GM19193 (cell line): ENCODE results near the gene PARVG.

ENCODE experiments used
- POLR2A ChIP-seq: IDR thresholded peaks from 4 replicates; pipeline ENCODE4 v1.6.1; 2011; ENCODE audit not compliant: insufficient read depth, insufficient read length; ENCODE audit errors: extremely low read depth

PARVG gene

DNA sequence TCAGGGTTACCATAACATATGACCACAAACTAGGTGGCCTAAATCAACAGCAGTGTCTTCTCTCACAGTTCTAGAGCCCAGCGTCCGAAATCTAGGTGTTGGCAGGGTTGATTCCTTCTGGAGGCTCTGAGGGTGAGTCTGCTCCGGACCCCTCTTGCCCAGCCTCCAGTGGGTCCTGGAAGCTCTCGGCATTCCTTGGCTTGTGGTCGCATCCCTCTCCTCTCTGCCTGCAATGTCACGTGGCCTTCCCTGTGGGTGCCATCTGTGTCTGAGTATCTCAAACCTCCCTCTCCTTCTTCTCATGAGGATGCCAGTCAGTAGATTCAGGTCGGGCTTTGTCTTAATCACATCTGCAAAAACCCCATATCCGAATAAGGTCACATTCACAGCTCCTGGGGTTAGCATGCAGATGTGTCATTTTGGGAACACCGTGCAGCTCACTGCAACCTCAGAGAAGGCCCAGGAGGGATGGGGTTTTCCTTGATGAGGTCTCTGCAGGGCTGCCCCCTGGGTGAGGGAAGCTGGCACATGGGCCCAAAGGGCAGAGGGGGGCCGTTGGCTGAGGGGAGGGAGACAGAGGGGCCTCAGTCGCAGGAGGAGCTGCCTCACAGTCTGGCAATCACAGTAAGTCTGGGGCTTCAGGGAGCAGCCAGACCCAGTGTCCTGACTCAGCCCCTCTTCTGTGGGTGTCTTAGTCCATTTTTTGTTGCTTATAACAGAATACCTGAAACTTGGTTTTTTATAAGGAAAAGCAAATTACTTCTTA, 41.2 kb downstream of the PARVG start:
- TF ChIP-seq POLR2A, result no peak

DNA sequence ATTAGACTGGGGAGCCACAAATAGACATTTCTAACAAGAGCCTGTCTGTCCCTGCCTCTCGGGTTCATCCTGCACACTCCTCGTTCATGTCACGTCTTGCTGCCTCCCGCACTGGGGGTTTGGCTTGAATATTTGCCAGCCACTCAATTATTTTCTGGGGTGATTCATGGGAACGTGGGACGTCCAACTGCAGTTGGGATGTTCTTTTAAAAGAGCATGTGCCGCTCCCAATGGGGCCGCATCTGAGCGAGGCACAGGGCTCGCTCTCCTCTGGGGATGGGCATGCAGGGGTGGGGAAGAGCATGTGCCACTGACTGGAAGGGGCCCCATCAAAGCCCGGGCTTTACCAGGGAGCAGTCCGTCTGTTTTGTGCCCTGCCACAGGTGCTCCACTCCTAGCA, 43.4 kb downstream of the PARVG start:
- TF ChIP-seq POLR2A, result no peak

DNA sequence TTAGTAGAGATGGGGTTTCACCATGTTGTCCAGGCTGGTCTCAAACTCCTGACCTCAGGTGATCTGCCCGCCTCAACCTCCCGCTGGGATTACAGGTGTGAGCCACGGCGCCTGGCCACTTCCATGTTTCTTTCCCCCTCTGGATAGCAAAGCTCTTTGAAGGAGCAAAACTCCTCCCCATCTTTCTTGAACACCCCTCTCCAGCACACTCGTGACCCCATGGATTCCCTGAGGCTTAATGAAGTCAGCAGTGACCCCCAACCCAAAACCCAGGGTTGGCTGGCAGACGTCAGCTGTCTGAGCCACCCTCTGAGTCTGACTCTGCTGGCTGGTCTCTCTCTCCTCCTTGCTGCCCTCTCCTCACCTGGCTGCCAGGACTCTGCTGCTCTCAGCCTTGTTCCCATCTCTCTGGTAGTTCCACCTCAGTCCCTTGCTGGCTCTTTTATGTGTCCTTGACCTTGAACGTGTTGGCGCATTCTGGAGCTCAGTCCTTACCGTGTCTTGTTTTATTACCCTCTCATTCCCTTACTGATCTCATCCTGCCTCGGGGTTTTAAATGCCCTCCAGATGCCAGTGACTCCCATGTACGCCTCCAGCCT, 44.5 kb downstream of the PARVG start:
- TF ChIP-seq POLR2A, result no peak

DNA sequence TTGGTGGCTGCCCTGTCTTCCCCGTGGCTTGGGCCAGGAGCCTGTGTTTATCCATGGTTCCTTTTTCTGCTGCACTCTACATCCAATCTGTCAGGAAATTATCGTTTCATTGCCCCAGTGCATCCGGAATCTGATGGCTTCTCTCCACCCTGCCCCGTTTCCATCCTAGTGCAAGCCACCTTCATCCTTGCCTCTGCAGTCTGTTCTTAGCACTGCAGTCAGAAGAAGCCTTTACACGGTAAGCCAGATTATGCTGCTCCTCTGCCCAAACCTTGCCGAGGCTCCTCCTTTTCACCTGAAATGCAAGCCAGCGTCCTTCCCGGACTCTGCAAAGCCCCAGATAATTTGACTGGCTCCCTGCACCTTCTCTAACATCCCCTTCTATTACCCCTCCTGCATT, 45.1 kb downstream of the PARVG start:
- no peak for TF ChIP-seq POLR2A

DNA sequence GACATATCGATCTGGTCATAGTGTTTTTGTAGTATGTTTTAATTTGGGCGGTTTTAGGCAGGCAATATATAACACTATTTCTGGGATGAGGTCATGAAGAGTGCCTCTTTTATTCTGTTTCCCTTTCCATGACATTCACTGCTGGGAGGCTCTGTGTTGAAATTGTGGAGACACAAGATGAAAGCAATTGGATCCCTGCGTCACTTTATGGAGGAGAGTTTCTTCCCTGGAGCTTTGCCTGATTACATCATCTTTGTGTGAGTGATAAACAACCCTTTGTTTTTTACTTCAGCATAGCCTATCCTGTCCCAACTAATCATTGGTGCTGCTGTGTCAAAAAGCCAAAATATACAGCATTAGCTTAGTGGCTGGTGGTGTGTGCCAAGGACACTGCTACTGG, 48.6 kb downstream of the PARVG start:
- TF ChIP-seq POLR2A, result no peak

DNA sequence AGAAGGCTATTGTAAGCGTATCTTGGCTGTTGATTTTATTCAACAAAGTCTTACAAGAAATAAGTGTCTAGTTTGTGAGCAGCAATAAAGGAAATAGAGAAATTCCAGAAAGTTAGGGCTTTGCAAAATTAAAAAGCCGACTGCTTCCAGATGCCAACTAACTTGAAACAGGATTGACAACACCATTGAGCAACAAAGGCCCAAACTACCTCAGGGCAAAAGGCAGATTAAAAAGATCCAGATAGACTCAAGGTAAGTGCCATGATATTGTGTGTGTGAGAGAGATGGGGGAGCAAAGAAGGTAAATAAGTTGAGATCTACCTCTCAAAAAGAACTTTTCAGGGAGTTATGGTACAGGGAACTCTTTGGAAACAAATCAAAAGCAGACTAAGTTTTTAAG, 49.1 kb downstream of the PARVG start:
- no peak for TF ChIP-seq POLR2A

DNA sequence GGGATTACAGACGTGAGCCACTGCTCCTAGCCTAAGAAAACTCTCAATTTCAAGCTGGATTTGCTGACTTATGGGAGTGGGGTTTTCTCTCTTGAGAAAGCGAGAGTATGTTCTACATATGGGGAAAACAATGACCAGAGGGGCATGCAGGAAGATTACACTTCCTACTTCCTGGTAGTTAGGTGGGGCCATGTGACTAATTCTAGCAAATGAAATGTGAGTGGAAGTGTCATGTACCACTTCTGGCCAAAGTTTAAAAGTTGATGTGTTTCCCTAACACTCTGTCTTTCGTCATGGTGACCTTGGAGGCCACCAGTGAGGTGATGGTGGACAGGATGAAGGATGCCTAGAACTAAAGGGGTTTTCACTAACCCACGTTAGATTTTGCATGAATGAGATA, 50.5 kb downstream of the PARVG start:
- no peak for TF ChIP-seq POLR2A

DNA sequence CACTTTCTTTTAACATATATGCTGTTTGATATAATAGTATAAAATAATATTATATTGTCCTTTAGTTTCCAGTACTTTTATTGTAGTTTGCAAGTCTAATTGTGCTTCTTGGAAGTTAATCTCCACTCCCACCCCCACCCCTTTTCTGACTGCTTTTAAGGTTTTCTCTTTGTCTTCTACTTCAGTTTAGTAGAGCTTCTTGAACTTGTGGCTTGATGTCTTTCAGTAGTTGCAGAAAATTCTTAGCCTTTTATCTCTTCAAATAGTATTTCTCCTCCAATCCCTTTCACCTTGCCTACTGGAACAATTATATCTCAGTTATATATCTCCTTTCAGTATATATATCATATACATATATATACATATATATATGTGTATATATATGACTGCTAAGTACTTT, 56.6 kb downstream of the PARVG start:
- no peak for TF ChIP-seq POLR2A

DNA sequence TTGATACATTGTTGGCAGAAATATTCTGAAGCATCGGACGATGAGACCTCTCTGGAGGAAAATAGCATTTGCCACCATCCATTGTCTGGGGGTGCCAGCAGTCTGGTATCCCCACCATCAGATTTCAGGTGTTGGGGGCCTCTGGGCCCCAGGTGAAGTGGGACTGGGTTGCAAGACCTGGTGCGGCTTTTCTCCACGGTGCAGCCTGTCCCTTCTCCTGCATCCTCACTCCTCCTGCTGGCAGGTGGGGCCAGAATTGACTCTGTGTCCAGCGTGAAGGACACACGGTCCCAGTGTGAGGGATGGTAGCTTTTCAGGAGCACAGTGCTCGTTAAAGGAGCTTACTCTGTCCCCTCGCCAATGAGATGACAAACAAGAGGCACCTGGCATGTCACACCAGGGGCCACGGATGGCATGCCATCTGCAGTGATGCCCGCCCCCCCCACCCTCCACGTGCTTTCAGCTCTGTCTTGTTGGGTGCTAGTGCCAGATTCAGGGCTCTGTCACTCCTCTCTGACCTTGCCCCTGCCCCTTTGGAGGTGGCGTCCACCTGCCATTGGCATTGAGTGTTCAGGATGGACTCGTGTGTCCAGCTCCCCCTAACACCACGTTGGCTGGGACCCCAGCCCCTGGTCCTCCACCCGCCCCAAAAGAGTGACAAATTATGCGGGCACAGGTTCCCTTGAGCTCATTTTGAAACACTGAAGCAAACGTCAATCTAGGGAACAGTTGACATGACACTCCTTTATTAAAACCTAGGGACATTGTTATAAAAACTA, 62.4 kb downstream of the PARVG start:
- no peak for TF ChIP-seq POLR2A

DNA sequence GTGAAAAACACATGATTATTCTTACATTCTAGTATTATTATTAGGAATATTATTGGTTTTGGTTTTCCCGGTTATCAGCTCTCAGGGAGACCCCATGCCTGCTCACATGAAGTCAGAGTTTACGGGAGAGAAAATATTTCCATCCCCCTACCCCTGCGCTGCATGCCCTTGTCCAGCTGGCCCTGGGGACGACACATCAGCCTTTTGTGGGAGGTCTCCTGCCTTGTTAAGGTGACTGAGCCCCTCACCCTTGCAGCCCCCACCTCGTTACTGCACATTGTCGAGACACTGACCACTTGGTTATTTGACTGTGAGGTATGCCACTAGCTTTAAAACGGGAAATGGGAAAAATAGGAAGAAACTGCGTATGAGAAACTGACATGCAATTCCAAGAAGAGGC, 63.0 kb downstream of the PARVG start:
- no peak for TF ChIP-seq POLR2A

DNA sequence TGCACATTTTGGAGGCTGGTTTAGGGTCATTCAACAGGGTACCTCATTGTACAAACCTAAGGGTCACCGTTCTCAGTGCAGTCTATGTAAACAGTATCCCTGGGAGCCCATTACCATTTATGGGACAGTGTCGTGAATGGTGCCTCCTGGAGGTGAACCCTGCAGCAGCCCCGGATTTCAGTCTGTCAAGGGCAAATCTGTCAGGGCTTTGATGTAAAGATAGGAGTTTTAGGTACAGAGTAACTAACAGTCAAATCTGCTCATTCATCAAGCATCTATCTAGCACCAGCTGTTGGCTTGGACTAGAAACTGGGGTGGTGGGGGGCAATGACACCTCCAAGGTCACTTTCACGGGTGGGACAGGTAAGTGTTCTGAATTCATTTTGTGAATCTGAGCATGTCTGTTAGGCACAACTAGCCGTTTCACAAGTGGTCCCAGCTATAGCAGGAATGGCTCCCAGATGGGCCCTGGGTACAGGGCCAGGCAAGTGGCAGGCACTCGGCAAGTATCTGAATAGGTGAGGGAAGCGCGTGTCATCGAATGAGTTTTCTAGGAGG, 63.6 kb downstream of the PARVG start:
- TF ChIP-seq POLR2A, result no peak

DNA sequence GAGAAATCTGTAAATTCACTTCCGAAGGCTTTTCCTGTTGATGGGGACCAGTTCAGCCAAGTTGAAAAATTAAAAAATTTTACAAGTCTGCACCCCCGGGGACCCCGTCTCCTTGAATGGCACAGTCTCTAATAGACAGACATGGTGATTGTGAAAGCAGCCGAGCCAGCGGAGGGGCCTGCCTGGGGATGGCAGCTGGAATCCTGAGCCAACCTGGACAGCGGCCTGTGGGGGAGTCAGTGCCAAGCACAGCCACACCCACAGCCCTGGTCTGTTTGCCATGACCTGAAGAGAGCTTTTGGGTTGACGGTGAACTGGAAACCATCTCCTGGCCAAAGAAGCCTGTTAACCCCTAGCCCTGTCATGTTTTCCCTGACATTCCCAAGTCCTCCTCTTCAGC, 64.7 kb downstream of the PARVG start:
- no peak for TF ChIP-seq POLR2A

DNA sequence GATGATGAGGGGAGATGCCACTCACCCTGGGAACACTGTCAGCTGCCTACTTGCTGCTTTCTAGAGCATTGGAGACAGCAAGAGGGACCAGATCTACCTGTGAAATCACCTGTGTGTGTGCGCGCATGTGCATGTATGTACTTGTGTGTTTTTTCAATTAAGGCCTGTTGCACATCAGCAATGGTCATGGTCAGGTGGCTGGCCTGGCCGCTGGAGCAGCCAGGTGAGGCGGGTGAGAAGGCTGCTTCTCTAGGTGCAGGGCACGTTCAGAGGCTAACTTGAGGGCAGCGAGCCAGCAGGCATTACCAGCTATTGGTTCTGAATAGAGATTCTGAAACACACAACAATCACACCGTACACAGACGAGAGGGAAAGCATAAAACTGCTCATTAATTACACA, 65.1 kb downstream of the PARVG start:
- no peak for TF ChIP-seq POLR2A

DNA sequence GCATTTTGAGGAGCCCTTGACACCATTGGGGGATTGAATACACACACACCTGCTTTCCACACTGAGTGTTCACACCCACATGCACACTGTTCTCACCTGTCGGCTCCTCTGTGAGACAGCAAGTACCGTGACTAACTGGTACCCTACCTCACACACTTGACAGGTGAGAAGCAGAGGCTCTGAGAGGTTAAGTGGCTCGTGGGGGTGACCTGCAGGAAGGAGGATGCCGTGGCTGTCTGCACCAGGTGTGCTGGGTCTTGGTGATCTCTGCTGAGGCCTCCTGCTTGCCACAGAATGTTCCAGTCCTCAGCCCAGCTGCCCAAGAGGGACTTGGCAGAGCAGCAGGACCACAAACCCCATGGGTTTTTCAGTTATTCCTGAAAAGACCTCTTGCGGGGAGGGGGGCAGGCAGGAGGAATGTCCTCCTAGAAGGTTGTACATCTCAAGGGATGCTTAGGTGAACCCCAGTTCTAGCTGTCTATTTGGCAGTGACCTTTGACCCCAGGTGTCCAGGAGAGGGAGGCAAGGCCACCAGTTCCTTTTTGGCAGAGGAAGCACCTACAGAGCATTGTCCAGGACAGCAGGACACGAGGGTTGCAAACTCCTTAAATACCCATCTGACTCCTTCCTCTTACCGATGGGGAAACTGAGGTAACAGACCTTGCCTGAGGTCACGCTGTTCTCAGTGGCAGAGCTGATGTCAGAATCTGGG, 66.0 kb downstream of the PARVG start:
- TF ChIP-seq POLR2A, result no peak

DNA sequence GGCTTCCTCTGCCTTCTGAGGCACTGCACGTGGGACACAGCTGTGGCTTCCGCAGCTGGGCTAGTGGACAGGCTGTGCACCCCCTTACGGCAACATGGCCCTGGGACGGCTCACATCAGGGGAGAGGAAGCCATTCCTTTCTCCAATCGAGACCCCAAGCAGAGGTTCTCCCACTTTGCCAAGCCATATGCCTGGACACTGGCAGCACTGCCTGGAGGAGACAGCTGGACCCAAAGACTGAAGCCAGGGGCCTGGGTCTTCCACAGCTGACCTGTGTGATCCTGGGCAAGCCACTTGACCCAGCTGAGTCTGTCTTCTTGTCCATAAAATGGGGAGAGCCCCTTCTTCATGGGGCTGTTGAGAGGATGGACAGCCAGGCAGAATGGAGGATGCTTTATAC, 66.6 kb downstream of the PARVG start:
- no peak for TF ChIP-seq POLR2A
